Ovary (tissue), 9 donors: ENCODE results near the gene LAMC3. TPM values are rescaled to one million over a fixed set of nuclear protein-coding genes. Genes with fewer than 3 reads are reported as not detected.
"Not testable (repeated sequence)": the region's sequence is repeated elsewhere in the genome, so short reads cannot be mapped to it uniquely, and the experiment has no call there.

Experiments
- DNase-seq, 5 donors: peaks; one replicate each; pipeline ENCODE4 v3.0.0-alpha.2; 2019 to 2020
- H3K27ac ChIP-seq, 2 donors: fragments of 200-600 bp; one replicate each; pipeline versions ENCODE4 v1.5.1 to v1.8.0; 2019 to 2022
- H3K27me3 ChIP-seq: fragments of 200-600 bp; one replicate; pipeline ENCODE4 v1.8.0; 2022
- H3K36me3 ChIP-seq: fragments of 200-600 bp; sonication (generic); one replicate; pipeline ENCODE4 v1.5.1; 2019
- H3K4me1 ChIP-seq: one replicate; pipeline ENCODE4 v1.8.1; 2013; ENCODE audit warnings: mild to moderate bottlenecking, moderate library complexity; ENCODE audit not compliant: insufficient read depth
- H3K4me3 ChIP-seq: fragments of 200-600 bp; sonication (generic); one replicate; pipeline ENCODE4 v1.5.1; 2017
- H3K9me3 ChIP-seq, 2 donors: fragments of 200-600 bp in 1 of 2; sonication (generic) in 1 of 2; one replicate each; pipeline versions ENCODE4 v1.5.1 to v1.8.1; 2013 to 2019; ENCODE audit warnings: mild to moderate bottlenecking in 1 of 2, moderate library complexity in 1 of 2
- CTCF ChIP-seq, 3 donors: fragments of 450-650 bp in 2 of 3; fragments of 200-600 bp in 1 of 3; IDR thresholded peaks; one replicate each; pipeline versions ENCODE4 v1.5.1 to v1.8.0; 2016 to 2022; ENCODE audit warnings: antibody characterized with exemption in 3 of 3, mild to moderate bottlenecking in 1 of 3
- EP300 ChIP-seq: sonication (generic); formaldehyde crosslinking; IDR thresholded peaks from one replicate; pipeline ENCODE4 v1.6.1; 2017; ENCODE audit warnings: antibody characterized with exemption
- POLR2A ChIP-seq: fragments of 450-650 bp; IDR thresholded peaks from one replicate; pipeline ENCODE4 v1.6.1; 2017; ENCODE audit warnings: antibody characterized with exemption, mild to moderate bottlenecking, moderate library complexity
- WGBS, 3 donors: extraction: QIAGEN DNeasy Blood & Tissue Kit in 1 of 3; methylation state at CpG; one replicate each; pipeline versions ENCODE4 v1.1.5 to v1.1.7; 2013 to 2017; 5-methylcytosine and 5-hydroxymethylcytosine counted together
- intact Hi-C, 4 donors: fragments of 100-400 bp; cut with DNase I; formaldehyde crosslinking; loops; one replicate each; pipeline versions ENCODE4 v1.11.0 to v1.15.1; 2022 to 2023
- polyA plus RNA-seq, 2 donors: library from polyadenylated mRNA; stranded (reverse); fragments of 200-250 nt in 1 of 2; fragments of 350-450 nt in 1 of 2; fragmentation: Illumina TruSeq in 1 of 2; extraction: RNeasy Lipid Tissue Mini Kit (QIAGEN cat#74804) in 1 of 2; gene quantifications; one replicate each; pipeline ENCODE4 v1.2.3, GENCODE V29; 2013 to 2014
- total RNA-seq, 7 donors: library from RNA; depleted of rRNA in 2 of 7; stranded (reverse); fragments of >200 nt in 2 of 7; fragmentation: NEBNext Ultra II Directional in 3 of 7; extraction: Animal tissue kit (Norgen Biotek cat#: 25700) in 3 of 7; gene quantifications; one replicate each; pipeline versions ENCODE4 v1.1.0 to v1.2.4, GENCODE V29; 2016 to 2023
- donor health status: DM: no; HTN: no; CAD: no; lungs with moderate emphysema.
- donor health status: DM: no; HTN: no; CAD: no.
- donor health status: Bipolar disorder and iron deficiency.
- donor health status: DM: yes; HTN: yes; CAD: no.
- donor health status: DM: no; HTN: no; CAD: no.
- donor health status: DM: yes; HTN: yes; CAD: no.

Gene LAMC3
- total and polyA plus RNA-seq, 9 donors, result 0.48 to 5.7 (median 1.8) TPM

DNA sequence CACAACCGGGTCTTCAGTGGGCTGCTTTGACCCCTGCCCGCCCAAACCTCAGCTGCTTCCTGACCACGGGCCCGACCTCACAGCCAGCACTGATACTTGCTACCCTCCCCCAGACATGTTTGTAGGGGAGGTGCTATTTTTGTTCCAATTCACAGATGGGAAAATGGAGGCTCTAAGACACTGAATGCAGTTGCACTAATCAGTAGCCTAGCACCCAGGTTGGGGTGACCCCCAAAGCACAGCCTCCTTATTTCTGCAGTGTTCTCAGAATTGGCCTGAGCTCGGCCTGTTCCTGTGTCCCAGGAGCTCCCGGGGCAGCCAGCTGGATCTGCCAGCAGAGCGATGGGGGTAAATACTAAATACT, 22.6 kb downstream of the LAMC3 start:
- WGBS, 3 donors, result 69 to 78% (median 74%) methylated on average over 7 of the region's 7 CpGs
- H3K4me3 ChIP-seq, result no peak overlapping the region
- H3K9me3 ChIP-seq, result no peaks in the 10 kb centered on the region
- DNase-seq, result no peak
- H3K27me3 ChIP-seq, result no peaks in the 10 kb centered on the region
- intact Hi-C loops, result no loop called here
- no peaks in the 10 kb centered on the region for H3K4me1 ChIP-seq
- no peak overlapping the region for H3K27ac ChIP-seq
- H3K36me3 ChIP-seq, result no peaks in the 10 kb centered on the region
- no peak for TF ChIP-seq CTCF (IDR thresholded peaks at IDR 0.05)
- TF ChIP-seq POLR2A, result no peak
- no peak for TF ChIP-seq EP300

GRCh38 chr9:131032384-131032783, 23.4 kb downstream of the LAMC3 start:
- H3K4me1 ChIP-seq, result no peaks in the 10 kb centered on the region
- H3K4me3 ChIP-seq, result no peak overlapping the region
- no peak for DNase-seq
- intact Hi-C loops, result no loop called here
- no peaks in the 10 kb centered on the region for H3K9me3 ChIP-seq
- TF ChIP-seq POLR2A (no peak), EP300 (no peak), CTCF (IDR thresholded peaks at IDR 0.05) (no peak)
- H3K36me3 ChIP-seq, result no peaks in the 10 kb centered on the region
- no peak overlapping the region for H3K27ac ChIP-seq
- no peaks in the 10 kb centered on the region for H3K27me3 ChIP-seq
- 90 to 95% (median 92%) methylated on average over 12 of the region's 12 CpGs for WGBS, 3 donors

DNA sequence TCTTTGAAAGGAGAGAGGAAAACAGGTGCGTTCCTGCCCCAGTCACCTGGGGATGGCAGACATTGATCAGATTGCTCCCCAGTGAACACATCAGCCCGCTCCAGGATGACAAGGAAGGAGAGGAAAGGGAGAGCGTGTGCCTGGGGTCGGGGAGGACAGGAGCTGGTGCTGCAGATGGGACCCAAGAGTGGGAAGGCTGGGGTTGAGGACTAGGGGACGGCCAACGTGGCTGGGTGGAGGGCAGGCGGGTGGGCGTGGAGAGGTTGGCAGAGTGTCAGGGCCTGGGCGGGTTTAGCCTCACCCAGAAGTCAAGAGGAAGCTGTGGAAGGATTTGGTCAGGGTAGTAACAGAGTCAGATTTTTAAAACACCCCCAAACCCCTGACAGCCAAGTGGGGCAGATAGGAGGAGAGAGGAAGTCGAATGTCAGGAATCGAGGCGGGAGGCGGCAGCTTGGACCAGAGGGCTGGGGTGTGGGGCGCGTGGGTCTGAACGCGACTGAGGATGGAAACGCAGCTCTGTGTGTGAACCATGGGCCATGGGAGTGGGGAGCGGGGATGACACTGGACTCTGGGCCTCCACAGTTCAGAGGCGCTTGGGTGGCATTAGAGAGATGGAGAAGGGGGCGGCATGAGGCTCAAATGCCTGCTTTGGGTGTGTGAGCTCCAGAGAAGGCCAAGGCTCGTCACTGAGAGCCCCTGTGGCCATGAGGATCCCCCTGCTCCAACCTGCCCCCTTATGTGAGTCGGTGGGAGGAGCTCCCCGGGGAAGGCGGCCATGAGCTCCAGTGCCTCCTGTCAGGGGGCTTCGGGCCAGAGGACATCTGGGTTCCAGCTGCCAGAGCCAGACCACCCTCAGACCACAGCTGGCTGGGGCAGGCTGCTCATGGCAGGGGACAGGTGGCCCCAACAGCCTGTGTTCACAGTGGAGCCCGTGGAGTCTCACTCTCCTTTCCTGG, 24.6 kb downstream of the LAMC3 start:
- DNase-seq, result no peak
- WGBS, 3 donors, result 69 to 78% (median 72%) methylated on average over 26 to 27 of the region's 27 CpGs
- TF ChIP-seq POLR2A (no peak), EP300 (no peak), CTCF (IDR thresholded peaks at IDR 0.05) (no peak)
- no peak overlapping the region for H3K4me3 ChIP-seq
- no peaks in the 10 kb centered on the region for H3K9me3 ChIP-seq
- H3K27me3 ChIP-seq, result no peaks in the 10 kb centered on the region
- H3K4me1 ChIP-seq, result no peaks in the 10 kb centered on the region
- no peak overlapping the region for H3K27ac ChIP-seq
- intact Hi-C loops, result no loop called here
- no peaks in the 10 kb centered on the region for H3K36me3 ChIP-seq

DNA sequence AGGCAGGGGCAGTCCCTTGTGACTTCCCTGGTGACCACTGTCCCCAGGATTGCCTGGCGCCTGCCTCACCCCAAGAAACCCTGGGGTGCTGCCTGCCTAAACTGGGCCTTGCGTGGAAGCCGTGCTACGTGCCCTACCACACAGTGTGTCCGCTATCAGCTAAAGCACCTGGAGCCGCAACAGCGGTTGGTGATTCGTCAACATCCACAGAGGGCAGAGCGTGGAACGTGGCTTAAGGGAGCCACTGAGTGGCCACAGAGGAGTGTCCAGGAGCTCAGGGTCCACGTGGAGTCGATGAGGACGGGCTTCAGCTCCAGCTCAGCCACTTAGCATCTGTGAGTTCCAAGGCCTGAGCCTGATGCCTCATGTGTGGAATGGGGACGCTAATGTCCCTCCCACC, 25.3 kb downstream of the LAMC3 start:
- Histone ChIP-seq H3K4me1 (no peaks in the 10 kb centered on the region), H3K36me3 (no peaks in the 10 kb centered on the region), H3K4me3 (no peak overlapping the region), H3K27ac (no peak overlapping the region), H3K9me3 (no peaks in the 10 kb centered on the region), H3K27me3 (no peaks in the 10 kb centered on the region)
- intact Hi-C loops, result no loop called here
- 90 to 94% (median 91%) methylated on average over 14 of the region's 14 CpGs for WGBS, 3 donors
- TF ChIP-seq POLR2A, result no peak
- TF ChIP-seq EP300, result no peak
- TF ChIP-seq CTCF (IDR thresholded peaks at IDR 0.05), result no peak
- no peak for DNase-seq

- 94 to 95% (median 95%) methylated on average over 10 of the region's 10 CpGs for WGBS, 3 donors
- DNase-seq, intact Hi-C loops: not testable (repeated sequence)
Observed at GRCh38 chr9:131034749-131035148, 25.8 kb downstream of the LAMC3 start.

More at GRCh38 chr9:131034749-131035148, 25.8 kb downstream of the LAMC3 start:
- H3K9me3 ChIP-seq, H3K27me3 ChIP-seq, H3K36me3 ChIP-seq, H3K4me3 ChIP-seq, H3K4me1 ChIP-seq, H3K27ac ChIP-seq: not testable (repeated sequence)
